Measurements from ENCODE around the gene CCND1. TPM values are rescaled to one million over a fixed set of nuclear protein-coding genes. Genes with fewer than 3 reads are reported as not detected.
"Not testable (repeated sequence)": the region's sequence is repeated elsewhere in the genome, so short reads cannot be mapped to it uniquely, and the experiment has no call there.

CCND1 gene
- polyA plus RNA-seq, 5 donors = 158 to 292 (median 224) TPM

DNA sequence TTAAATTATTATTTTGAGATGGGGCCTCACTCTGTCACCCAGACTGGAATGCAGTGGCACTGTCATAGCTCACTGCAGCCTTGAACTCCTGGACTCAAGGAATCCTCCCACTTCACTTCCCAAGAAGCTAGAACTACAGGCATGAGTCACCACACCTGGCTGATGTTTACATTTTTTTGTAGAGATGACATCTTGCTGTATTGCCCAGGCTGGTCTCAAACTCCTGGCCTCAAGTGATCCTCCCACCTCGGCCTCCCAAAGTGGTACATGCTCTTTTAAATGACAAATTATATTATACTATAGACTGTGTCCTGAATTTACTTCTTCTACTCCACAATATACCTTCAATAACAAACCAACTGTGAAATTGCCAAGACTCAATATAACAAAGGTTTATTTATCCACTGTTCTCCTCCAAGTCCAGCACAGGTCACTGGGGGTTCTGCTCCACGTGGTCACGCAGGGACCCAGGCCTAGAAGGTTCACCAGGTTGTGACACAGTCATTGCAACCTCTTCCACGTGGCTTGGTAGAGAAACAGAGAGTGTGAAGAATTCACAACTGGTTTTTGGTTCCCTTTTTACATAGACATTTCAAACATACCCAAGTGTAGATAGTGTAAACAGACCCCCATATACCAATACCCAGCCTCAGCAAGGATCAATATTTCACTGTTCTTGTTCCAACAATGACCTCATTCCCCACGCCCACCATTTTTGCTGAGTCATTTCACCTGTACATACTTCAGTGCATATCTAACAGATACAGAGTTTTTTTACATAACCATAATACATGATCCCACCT lies 47.2 kb downstream of the CCND1 start:
- DNase-seq = not testable (repeated sequence)

GRCh38 chr11:69689484-69690319 lies 48.7 kb downstream of the CCND1 start:
- DNase-seq = no peak

DNA sequence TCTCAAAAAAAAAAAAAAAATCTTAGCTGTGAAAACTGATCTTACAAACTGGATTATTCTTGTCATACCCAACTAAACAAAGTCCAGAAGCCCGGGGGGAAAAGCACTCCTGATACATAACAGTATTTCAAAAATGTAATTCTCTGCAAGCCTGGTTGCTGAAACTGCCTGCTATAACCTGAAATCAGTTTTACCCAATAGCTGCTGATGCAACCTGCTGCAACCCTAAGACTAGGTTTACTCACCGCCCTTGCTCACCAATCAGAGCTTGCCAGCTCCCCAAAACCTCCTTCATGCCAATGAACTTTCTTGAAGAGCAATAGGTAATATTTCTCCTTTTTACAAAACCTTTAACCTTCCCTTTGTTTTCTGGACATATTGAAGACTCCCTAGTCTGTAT lies 50.5 kb downstream of the CCND1 start:
- no peak for DNase-seq

DNA sequence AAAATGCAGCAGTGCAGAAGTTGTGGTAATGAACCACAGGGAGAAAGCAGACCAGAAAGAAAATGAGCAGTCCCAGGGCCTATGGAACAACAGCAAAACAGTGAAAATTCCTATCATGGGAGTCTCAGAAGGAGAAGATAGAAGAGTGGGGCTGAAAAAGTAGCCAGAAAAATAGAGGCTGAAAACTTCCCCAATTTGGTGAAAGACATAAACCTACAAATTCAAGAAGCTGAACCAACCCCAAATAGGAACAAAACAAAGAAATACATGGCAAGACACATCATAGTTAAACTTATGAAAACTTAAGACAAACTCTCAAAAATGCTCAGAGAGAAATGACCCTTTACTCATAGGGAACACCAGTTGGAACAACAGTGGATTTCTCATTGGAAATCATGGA lies 51.5 kb downstream of the CCND1 start:
- no peak for DNase-seq

DNA sequence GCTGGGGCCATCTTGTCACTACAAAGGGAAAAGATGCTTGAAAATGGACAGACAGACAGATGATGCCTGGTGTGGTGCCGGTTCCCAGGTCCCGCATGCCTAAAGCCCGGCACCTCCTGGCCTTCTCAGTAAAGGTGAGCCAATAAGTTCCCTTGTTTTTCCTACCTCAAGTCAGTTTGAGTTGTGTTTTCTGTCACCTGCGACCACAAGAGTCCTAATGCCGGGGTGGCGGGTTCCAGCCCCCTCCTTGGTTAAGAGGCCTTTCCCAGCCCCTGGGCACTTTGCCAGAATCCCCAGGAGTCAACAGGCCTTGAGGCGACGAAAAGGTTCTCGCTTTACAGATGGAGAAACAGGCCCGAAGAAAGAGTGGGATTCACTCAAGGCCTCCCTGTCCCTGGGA lies 53.8 kb downstream of the CCND1 start:
- no peak for DNase-seq

DNA sequence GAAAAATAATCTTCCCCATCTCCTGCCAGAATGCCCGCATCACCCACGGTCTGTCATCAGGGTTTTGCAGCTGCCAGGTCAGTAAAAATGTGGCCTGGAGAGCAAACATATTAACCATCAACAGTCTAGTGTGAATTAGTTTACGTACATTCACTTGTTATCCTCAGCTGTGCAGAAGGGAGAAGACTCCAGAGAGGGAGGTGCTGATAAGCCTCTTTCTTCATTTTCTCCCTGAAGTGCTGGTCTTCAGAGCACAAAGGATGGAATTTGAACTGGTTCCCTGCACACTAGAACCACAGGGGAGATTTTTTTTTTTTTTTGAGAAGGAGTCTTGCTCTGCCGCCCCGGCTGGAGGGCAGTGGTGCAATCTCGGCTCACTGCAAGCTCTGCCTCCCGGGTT lies 54.6 kb downstream of the CCND1 start:
- DNase-seq = no peak

DNA sequence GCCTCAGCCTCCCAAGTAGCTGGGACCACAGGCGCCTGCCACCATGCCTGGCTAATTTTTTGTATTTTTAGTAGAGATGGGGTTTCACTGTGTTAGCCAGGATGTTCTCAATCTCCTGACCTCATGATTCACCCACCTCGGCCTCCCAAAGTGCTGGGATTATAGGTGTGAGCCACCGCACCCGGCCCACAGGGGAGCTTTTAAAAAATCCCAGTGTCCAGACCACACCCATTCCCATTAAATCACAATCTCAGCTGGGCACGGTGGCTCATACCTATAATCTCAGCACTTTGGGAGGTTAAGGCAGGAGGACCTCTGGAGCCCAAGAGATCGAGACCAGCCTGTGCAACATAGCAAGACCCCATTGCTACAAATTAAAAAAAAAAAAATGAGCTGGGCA lies 55.0 kb downstream of the CCND1 start:
- not testable (repeated sequence) for DNase-seq

DNA sequence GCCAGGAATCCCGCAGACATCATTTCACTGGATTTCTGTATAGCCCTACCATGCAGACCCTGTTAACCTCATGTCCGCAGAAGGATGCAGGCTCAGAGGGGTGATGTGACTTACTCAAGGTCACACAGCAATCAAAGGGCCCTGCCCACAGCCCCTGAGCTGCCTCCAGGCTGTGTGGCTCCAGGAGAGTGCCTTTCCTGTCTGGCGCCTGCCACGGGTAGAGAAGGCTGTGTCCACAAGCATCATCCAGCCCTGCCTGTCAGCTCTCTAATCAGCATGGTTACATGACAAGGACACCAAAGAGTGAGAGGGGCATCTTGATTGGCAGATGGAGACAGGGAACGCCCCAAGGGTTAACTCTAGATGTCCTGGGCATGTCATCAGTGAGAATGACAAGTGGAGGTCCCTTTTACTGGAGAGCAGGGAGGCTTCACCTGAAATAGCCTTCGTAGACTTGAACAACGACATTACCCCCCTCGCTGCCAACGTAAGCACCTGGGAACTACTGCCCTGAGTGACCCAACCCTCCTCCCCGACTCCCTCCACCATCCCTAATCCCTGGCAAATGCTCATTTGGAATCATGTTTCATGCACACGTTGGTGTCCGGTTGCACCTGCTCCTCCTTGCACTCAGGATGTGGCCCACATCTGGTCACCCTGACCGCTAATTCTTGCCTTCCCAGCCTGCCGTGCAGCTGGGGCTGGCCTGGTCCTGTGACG lies 56.0 kb downstream of the CCND1 start:
- no peak for DNase-seq

GRCh38 chr11:69697469-69697843 lies 56.5 kb downstream of the CCND1 start:
- DNase-seq = no peak

DNA sequence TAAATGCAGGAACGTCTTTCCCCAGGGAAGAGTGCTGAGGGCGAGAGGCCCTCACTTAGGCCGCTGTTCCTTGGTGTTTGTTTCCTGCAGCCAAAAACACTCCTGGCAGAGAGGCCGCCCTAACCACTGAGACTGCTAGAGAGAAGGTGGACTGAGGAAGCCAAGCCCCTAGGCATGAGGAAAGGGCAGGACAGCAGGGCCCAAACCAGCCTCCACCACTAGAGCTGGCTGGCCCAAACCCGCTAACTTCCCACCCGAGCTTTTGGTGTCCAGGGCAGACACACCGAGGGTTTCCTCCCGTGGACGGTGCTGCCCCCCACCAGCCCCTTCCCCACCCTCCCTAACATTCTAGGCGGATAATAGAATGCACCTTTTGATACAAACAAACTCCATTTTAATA lies 56.9 kb downstream of the CCND1 start:
- no peak for DNase-seq

DNA sequence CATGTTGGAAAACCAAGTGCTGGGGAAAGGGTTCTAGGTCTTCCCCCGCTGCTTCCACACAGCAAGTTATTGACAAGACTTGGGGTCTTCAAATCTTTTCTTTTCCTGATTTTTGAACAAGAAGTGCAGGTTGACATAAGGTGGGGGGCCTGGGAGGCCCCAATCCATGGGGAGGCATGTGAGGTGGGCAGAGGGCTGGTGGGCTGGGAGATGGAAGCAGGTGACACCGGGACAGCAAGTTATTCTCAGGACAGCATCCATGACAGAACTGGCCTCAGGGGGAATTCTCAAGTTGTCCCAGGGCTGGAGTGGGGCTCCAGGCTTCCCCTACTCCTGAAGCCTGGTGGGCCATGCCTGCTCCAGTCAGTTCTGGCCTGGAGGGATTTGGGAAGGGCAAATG lies 57.4 kb downstream of the CCND1 start:
- DNase-seq = no peak

- DNase-seq = no peak
These were observed 58.3 kb downstream of the CCND1 start for GRCh38 chr11:69699213-69699612.

DNA sequence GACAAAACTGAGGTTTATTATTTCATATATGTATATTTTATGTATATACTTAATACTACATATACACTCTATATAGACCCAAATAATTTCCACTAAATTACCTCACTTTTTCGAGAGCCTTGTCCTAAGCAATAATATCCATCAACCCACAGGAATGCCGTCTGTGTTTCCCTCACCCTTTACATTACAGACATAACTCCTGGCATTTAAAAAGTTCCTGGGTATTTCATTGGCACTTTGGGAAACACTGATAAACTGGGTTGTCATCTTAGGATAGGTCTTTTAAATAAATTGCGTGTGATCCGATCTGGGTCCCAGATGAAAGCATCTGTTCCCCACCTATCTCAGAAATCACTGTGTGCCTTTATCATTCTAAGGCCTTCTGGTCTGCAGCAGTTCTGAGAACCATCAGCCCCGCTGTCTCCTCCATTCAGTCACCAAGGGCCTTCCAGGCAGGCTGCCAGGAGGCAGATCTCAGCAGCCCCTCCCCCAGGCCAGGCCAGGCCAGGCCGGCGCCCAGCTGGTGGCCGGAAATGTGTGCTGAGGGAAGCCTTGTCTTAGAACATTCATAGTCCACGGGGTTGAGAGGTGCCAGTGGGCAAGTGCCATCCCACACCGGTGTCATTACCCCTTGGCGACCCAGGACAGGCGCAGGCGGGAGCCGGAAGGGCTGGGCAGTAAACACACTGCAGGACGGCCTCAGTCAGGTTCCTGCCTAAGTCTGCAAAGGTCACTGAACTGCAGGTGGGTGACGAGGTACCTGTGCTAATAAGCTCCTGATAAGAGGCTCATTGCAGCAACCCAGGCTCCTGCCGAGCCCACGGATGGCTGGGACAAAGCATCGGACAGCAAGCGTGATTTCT lies 59.6 kb downstream of the CCND1 start:
- DNase-seq = peak; percentile 88 to 89

DNA sequence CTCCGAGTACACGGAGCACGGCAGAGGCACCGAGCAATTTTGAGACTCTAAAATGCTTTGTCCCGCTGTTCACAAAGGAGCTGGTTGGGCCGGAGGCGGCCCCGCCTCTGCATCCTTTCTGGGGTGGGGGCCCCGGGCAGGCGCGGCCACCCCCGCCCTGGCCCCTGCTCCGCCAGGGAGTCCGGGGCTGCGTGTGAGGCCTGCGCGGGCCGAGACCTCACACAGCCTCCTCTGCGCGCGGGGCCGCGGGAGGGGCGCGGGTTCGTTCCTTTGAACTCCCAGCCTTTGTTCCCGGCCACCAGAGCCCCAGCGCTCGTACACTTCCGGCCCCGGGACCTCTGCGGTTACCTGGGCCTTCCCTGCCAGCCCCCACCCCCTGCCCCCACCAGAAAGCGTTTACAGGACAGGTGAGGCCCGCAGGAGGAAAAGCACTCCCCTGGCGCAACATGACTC lies 61.3 kb downstream of the CCND1 start:
- no peak for DNase-seq

GRCh38 chr11:69702769-69703452 lies 62.0 kb downstream of the CCND1 start:
- no peak for DNase-seq

- no peak for DNase-seq
These were observed 62.5 kb downstream of the CCND1 start for GRCh38 chr11:69703453-69703767.

Other genes starting within 250 kb of the CCND1 start
- under 1 TPM; 0.08 to 0.14 (median 0.13) TPM for gene LINC01488, start 159.5 kb upstream of the CCND1 start, polyA plus RNA-seq (ENCODE audit: insufficient read depth in 1 of 5, insufficient read length in 5 of 5, low replicate concordance in 1 of 5)
- gene LTO1, start 34.2 kb downstream of the CCND1 start, polyA plus RNA-seq (ENCODE audit: insufficient read depth in 1 of 5, insufficient read length in 5 of 5, low replicate concordance in 1 of 5) = 10 to 100 TPM; 26.2 to 37.7 (median 27.0) TPM
- gene FGF19, start 62.9 kb downstream of the CCND1 start, polyA plus RNA-seq (ENCODE audit: insufficient read depth in 1 of 5, insufficient read length in 5 of 5, low replicate concordance in 1 of 5) = under 1 TPM in 4 of 5 donors, not detected in 1; 0.06 to 0.24 (median 0.10) TPM
- under 1 TPM in 1 of 5 donors, not detected in 4; 0.31 TPM for gene FGF4, start 134.2 kb downstream of the CCND1 start, polyA plus RNA-seq (ENCODE audit: insufficient read depth in 1 of 5, insufficient read length in 5 of 5, low replicate concordance in 1 of 5)
- not detected for gene FGF3, start 178.3 kb downstream of the CCND1 start, polyA plus RNA-seq (ENCODE audit: insufficient read depth in 1 of 5, insufficient read length in 5 of 5, low replicate concordance in 1 of 5)

All from right lung (tissue), 5 donors.